SU-DHL-6 (cell line): ENCODE data around the gene ZNF678.

ENCODE experiments used
- H2AFZ ChIP-seq: fragments of 200-600 bp; sonication (generic); 2 replicates; pipeline ENCODE4 v1.6.1; 2014; ENCODE audit warnings: low read depth, mild to moderate bottlenecking, moderate library complexity, mixed read lengths, antibody characterized with exemption, low read length; ENCODE audit not compliant: severe bottlenecking
- H3F3A ChIP-seq: fragments of 200-600 bp; shearing (Covaris generic); 2 replicates; pipeline ENCODE4 v1.6.0; 2016; ENCODE audit warnings: antibody characterized with exemption, mild to moderate bottlenecking; ENCODE audit not compliant: insufficient read depth
- H3K27ac ChIP-seq: fragments of 200-600 bp; sonication (generic); 2 replicates; pipeline ENCODE4 v1.5.1; 2016; ENCODE audit warnings: low read depth, mild to moderate bottlenecking, low read length, moderate library complexity, mixed read lengths
- H3K27me3 ChIP-seq: fragments of 200-600 bp; sonication (generic), shearing (Covaris generic); 2 replicates; pipeline ENCODE4 v1.6.0; 2014; ENCODE audit warnings: mild to moderate bottlenecking, low read length
- H3K36me3 ChIP-seq: fragments of 200-600 bp; sonication (generic); 2 replicates; pipeline ENCODE4 v1.6.1; 2014; ENCODE audit warnings: mild to moderate bottlenecking, low read length, mixed read lengths
- H3K4me2 ChIP-seq: fragments of 300-600, 200-600 bp; shearing (Covaris generic), sonication (generic); 2 replicates; pipeline ENCODE4 v1.6.0; 2014; ENCODE audit warnings: low read length, low read depth, mild to moderate bottlenecking; ENCODE audit not compliant: poor library complexity, severe bottlenecking
- H3K4me3 ChIP-seq: fragments of 200-600 bp; sonication (generic); 2 replicates; pipeline ENCODE4 v1.5.1; 2014; ENCODE audit warnings: antibody characterized with exemption, low read length, mild to moderate bottlenecking, mixed read lengths; ENCODE audit not compliant: insufficient read depth, poor library complexity, severe bottlenecking
- H3K79me2 ChIP-seq: fragments of 200-600 bp; sonication (generic); 2 replicates; pipeline ENCODE4 v1.6.1; 2014; ENCODE audit warnings: mild to moderate bottlenecking, low read length, moderate library complexity; ENCODE audit not compliant: insufficient read depth
- H3K9ac ChIP-seq: fragments of 200-600 bp; sonication (generic); 2 replicates; pipeline ENCODE4 v1.7.0; 2014; ENCODE audit warnings: mild to moderate bottlenecking, low read length
- H3K9me2 ChIP-seq: fragments of 200-600 bp; sonication (generic); replicated peaks from 2 replicates; pipeline ENCODE4 v1.6.1; 2014; ENCODE audit warnings: low read length; ENCODE audit not compliant: insufficient read depth
- H3K9me3 ChIP-seq: fragments of 200-600 bp; sonication (generic); 2 replicates; pipeline ENCODE4 v1.6.1; 2014; ENCODE audit warnings: low read length, mixed read lengths; ENCODE audit not compliant: insufficient read depth
- H4K20me1 ChIP-seq: fragments of 200-600 bp; sonication (generic); 2 replicates; pipeline ENCODE4 v1.6.1; 2014; ENCODE audit warnings: low read depth, mild to moderate bottlenecking, antibody characterized with exemption, low read length, moderate library complexity, mixed read lengths
- EZH2phosphoT487 ChIP-seq: fragments of 200-600 bp; sonication (generic), shearing (Covaris generic); conservative IDR thresholded peaks from 2 replicates; pipeline ENCODE4 v1.6.1; 2018; ENCODE audit warnings: mild to moderate bottlenecking, antibody characterized with exemption, low read length, moderate library complexity, mixed read lengths
- TF ChIP-seq, protein P1 (sequence below): fragments of 200-600 bp; sonication (generic); IDR thresholded peaks from one replicate; pipeline ENCODE4 v1.5.1; 2017; ENCODE audit warnings: antibody characterized with exemption, mild to moderate bottlenecking, low read length, moderate library complexity; ENCODE audit not compliant: insufficient read depth, poor library complexity, severe bottlenecking

Gene ZNF678

DNA sequence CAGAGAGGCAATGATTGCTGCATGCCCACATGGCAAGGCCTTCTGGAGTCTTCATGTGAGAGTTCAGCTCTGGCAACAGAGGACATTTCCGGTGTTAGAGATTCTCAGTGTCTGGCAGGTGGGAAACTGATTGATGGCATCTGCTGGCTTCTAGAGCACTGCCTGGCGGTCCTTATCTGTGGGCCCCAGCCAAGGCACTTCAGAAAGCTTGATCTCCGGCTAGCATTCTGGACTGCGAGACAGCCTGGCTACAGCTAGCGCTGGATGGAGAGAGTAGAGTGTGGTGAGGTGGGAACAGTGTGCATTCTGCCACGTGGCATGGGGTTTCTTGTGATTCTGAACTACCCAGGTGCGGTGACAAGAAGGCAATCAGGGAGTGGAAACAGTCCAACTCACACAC, 9.4 kb downstream of the ZNF678 start:
- Histone ChIP-seq H3K27me3 (no peaks in the 10 kb centered on the region), H3K9ac (no peak overlapping the region), H2AFZ (no peak overlapping the region), H3K9me3 (peaks cover 10% of the 10 kb centered on the region; the same call in 1 of the 2 replicates), H3K79me2 (peaks cover 96% of the 10 kb centered on the region), H4K20me1 (no peaks in the 10 kb centered on the region), H3F3A (no peaks in the 10 kb centered on the region), H3K9me2 (no peaks in the 10 kb centered on the region), H3K4me3 (no peak overlapping the region), H3K36me3 (0 out of 2 replicates have a peak, but pooled peaks cover 7% of the 10 kb centered on the region), H3K27ac (no peak overlapping the region), H3K4me2 (no peak overlapping the region)
- TF ChIP-seq, protein P1, sequence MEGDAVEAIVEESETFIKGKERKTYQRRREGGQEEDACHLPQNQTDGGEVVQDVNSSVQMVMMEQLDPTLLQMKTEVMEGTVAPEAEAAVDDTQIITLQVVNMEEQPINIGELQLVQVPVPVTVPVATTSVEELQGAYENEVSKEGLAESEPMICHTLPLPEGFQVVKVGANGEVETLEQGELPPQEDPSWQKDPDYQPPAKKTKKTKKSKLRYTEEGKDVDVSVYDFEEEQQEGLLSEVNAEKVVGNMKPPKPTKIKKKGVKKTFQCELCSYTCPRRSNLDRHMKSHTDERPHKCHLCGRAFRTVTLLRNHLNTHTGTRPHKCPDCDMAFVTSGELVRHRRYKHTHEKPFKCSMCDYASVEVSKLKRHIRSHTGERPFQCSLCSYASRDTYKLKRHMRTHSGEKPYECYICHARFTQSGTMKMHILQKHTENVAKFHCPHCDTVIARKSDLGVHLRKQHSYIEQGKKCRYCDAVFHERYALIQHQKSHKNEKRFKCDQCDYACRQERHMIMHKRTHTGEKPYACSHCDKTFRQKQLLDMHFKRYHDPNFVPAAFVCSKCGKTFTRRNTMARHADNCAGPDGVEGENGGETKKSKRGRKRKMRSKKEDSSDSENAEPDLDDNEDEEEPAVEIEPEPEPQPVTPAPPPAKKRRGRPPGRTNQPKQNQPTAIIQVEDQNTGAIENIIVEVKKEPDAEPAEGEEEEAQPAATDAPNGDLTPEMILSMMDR: no peak
- TF ChIP-seq EZH2phosphoT487: no peak

DNA sequence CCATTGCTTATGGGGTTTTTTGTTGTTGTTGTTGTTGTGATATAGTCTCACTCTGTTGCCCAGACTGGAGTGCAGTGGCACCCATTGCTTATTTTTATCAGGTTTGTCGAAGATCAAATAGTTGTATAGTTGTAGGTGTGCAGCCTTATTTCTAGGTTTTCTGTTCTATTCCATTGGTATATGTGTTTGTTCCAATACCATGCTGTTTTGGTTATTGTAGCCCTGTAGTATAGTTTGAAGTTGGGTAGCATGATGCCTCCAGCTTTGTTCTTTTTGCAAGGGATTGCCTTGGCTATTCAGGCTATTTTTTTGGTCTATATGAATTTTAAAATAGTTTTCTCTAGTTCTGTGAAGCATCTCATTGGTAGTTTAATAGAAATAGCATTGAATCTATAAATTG, 11.6 kb downstream of the ZNF678 start:
- peaks cover 17% of the 10 kb centered on the region; the same call in 1 of the 2 replicates for H3K9me3 ChIP-seq
- H3K4me2 ChIP-seq: no peak overlapping the region
- H3K9ac ChIP-seq: no peak overlapping the region
- H2AFZ ChIP-seq: no peak overlapping the region
- H3F3A ChIP-seq: no peaks in the 10 kb centered on the region
- H3K4me3 ChIP-seq: no peak overlapping the region
- H3K9me2 ChIP-seq: no peaks in the 10 kb centered on the region
- H3K27ac ChIP-seq: no peak overlapping the region
- peaks cover 96% of the 10 kb centered on the region for H3K79me2 ChIP-seq
- no peak for TF ChIP-seq EZH2phosphoT487
- TF ChIP-seq, protein P1: no peak
- H4K20me1 ChIP-seq: no peaks in the 10 kb centered on the region
- no peaks in the 10 kb centered on the region for H3K27me3 ChIP-seq
- H3K36me3 ChIP-seq: 0 out of 2 replicates have a peak, but pooled peaks cover 9% of the 10 kb centered on the region

DNA sequence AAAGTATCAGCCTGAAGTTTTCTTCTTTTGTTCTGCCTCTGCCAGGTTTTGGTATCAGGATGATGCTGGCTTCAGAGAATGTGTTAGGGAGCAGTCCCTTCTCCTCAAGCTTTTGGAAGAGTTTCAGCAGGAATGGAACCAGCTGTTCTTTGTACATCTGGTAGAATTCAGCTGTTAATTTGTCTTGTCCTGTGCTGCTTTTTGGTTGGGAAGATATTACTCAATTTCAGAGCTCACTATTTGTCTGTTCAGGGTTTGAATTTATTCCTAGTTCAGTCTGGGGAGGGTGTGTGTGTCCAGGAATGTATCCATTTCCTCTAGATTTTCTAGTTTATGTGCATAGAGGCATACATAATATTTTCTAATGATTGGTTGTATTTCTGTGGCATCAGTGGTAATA, 12.8 kb downstream of the ZNF678 start:
- H3K4me2 ChIP-seq: no peak overlapping the region
- peaks cover 17% of the 10 kb centered on the region; the same call in 1 of the 2 replicates for H3K9me3 ChIP-seq
- no peaks in the 10 kb centered on the region for H4K20me1 ChIP-seq
- no peak overlapping the region for H3K9ac ChIP-seq
- TF ChIP-seq, protein P1: no peak
- TF ChIP-seq EZH2phosphoT487: no peak
- H3K27ac ChIP-seq: no peak overlapping the region
- no peaks in the 10 kb centered on the region for H3F3A ChIP-seq
- no peaks in the 10 kb centered on the region for H3K9me2 ChIP-seq
- H2AFZ ChIP-seq: no peak overlapping the region
- no peaks in the 10 kb centered on the region for H3K27me3 ChIP-seq
- 0 out of 2 replicates have a peak, but pooled peaks cover 8% of the 10 kb centered on the region for H3K36me3 ChIP-seq
- peaks cover 94% of the 10 kb centered on the region for H3K79me2 ChIP-seq
- H3K4me3 ChIP-seq: no peak overlapping the region
